ENCODE results near the gene ZNF398.

Gene ZNF398

GRCh38 chr7:149172534-149172920 is 25.3 kb downstream of the ZNF398 start:
- H3K9ac ChIP-seq (ENCODE audit: low read length) = no peak overlapping the region
- no peaks in the 10 kb centered on the region for H3K4me1 ChIP-seq (ENCODE audit: low read length)
- H2AFZ ChIP-seq (ENCODE audit: low read depth, low read length) = no peak overlapping the region
- H3K9me3 ChIP-seq (ENCODE audit: insufficient read depth, low read length) = no peaks in the 10 kb centered on the region
- H3K27me3 ChIP-seq (ENCODE audit: low read depth, low read length) = no peaks in the 10 kb centered on the region
- H4K20me1 ChIP-seq (ENCODE audit: insufficient read depth, low read length) = no peaks in the 10 kb centered on the region
- no peak overlapping the region for H3K4me2 ChIP-seq (ENCODE audit: low read length)
- no peaks in the 10 kb centered on the region for H3K79me2 ChIP-seq (ENCODE audit: low read length)
- peaks cover 33% of the 10 kb centered on the region for H3K36me3 ChIP-seq (replicated peaks; ENCODE audit: low read depth, low read length)
- H3K4me3 ChIP-seq (ENCODE audit: low read length) = no peak overlapping the region
- TF ChIP-seq EZH2phosphoT487 (IDR thresholded peaks at IDR 0.05; ENCODE audit: low read depth) (no peak), CTCF (IDR thresholded peaks at IDR 0.05; ENCODE audit: low read depth, low read length) (no peak)
- no peak overlapping the region for H3K27ac ChIP-seq (ENCODE audit: low read length)

GRCh38 chr7:149175150-149175549 is 27.9 kb downstream of the ZNF398 start:
- TF ChIP-seq EZH2phosphoT487 (IDR thresholded peaks at IDR 0.05; ENCODE audit: low read depth) (no peak), CTCF (IDR thresholded peaks at IDR 0.05; ENCODE audit: low read depth, low read length) (no peak)
- no peaks in the 10 kb centered on the region for H4K20me1 ChIP-seq (ENCODE audit: insufficient read depth, low read length)
- H3K9me3 ChIP-seq (ENCODE audit: insufficient read depth, low read length) = no peaks in the 10 kb centered on the region
- H3K27me3 ChIP-seq (ENCODE audit: low read depth, low read length) = no peaks in the 10 kb centered on the region
- H3K9ac ChIP-seq (ENCODE audit: low read length) = no peak overlapping the region
- H3K36me3 ChIP-seq (replicated peaks; ENCODE audit: low read depth, low read length) = peaks cover 40% of the 10 kb centered on the region
- no peak overlapping the region for H3K4me3 ChIP-seq (ENCODE audit: low read length)
- H3K79me2 ChIP-seq (ENCODE audit: low read length) = no peaks in the 10 kb centered on the region
- no peak overlapping the region for H3K4me2 ChIP-seq (ENCODE audit: low read length)
- no peak overlapping the region for H3K27ac ChIP-seq (ENCODE audit: low read length)
- no peak overlapping the region for H2AFZ ChIP-seq (ENCODE audit: low read depth, low read length)
- H3K4me1 ChIP-seq (ENCODE audit: low read length) = no peaks in the 10 kb centered on the region

GRCh38 chr7:149179241-149179640 is 32.0 kb downstream of the ZNF398 start:
- H3K9ac ChIP-seq (ENCODE audit: low read length) = no peak overlapping the region
- H3K79me2 ChIP-seq (ENCODE audit: low read length) = no peaks in the 10 kb centered on the region
- H3K4me2 ChIP-seq (ENCODE audit: low read length) = no peak overlapping the region
- H3K27me3 ChIP-seq (ENCODE audit: low read depth, low read length) = no peaks in the 10 kb centered on the region
- no peak overlapping the region for H3K4me3 ChIP-seq (ENCODE audit: low read length)
- H2AFZ ChIP-seq (ENCODE audit: low read depth, low read length) = no peak overlapping the region
- no peaks in the 10 kb centered on the region for H3K9me3 ChIP-seq (ENCODE audit: insufficient read depth, low read length)
- H3K4me1 ChIP-seq (ENCODE audit: low read length) = no peaks in the 10 kb centered on the region
- TF ChIP-seq CTCF (IDR thresholded peaks at IDR 0.05; ENCODE audit: low read depth, low read length) (no peak), EZH2phosphoT487 (IDR thresholded peaks at IDR 0.05; ENCODE audit: low read depth) (no peak)
- H3K27ac ChIP-seq (ENCODE audit: low read length) = no peak overlapping the region
- no peaks in the 10 kb centered on the region for H4K20me1 ChIP-seq (ENCODE audit: insufficient read depth, low read length)
- peaks cover 57% of the 10 kb centered on the region for H3K36me3 ChIP-seq (replicated peaks; ENCODE audit: low read depth, low read length)

- H3K9me3 ChIP-seq (ENCODE audit: insufficient read depth, low read length) = no peaks in the 10 kb centered on the region
- H3K79me2 ChIP-seq (ENCODE audit: low read length) = no peaks in the 10 kb centered on the region
- H3K27ac ChIP-seq (ENCODE audit: low read length) = no peak overlapping the region
- no peaks in the 10 kb centered on the region for H4K20me1 ChIP-seq (ENCODE audit: insufficient read depth, low read length)
- H2AFZ ChIP-seq (ENCODE audit: low read depth, low read length) = no peak overlapping the region
- H3K4me2 ChIP-seq (ENCODE audit: low read length) = no peak overlapping the region
- no peaks in the 10 kb centered on the region for H3K27me3 ChIP-seq (ENCODE audit: low read depth, low read length)
- no peak overlapping the region for H3K9ac ChIP-seq (ENCODE audit: low read length)
- TF ChIP-seq CTCF (IDR thresholded peaks at IDR 0.05; ENCODE audit: low read depth, low read length) (no peak), EZH2phosphoT487 (IDR thresholded peaks at IDR 0.05; ENCODE audit: low read depth) (no peak)
- no peak overlapping the region for H3K4me3 ChIP-seq (ENCODE audit: low read length)
- H3K4me1 ChIP-seq (ENCODE audit: low read length) = no peaks in the 10 kb centered on the region
- H3K36me3 ChIP-seq (replicated peaks; ENCODE audit: low read depth, low read length) = peaks cover 55% of the 10 kb centered on the region
Observed at GRCh38 chr7:149180722-149181449, 33.6 kb downstream of the ZNF398 start.

Data from OCI-LY3 (cell line).